Uterus (tissue), 2 donors: ENCODE data around the gene CAMTA1.

Experiments
- CTCF ChIP-seq, 4 experiments: fragments of 200-600 bp in 2 of 4; fragments of 450-650 bp in 2 of 4; sonication (generic) in 2 of 4; IDR thresholded peaks; one replicate each; pipeline ENCODE4 v1.5.1; 2016 to 2019; ENCODE audit warnings: antibody characterized with exemption in 4 of 4, mild to moderate bottlenecking in 2 of 4, moderate library complexity in 1 of 4
- POLR2A ChIP-seq, 2 donors: fragments of 450-650 bp; IDR thresholded peaks; one replicate each; pipeline ENCODE4 v1.6.1; 2016; ENCODE audit warnings: antibody characterized with exemption in 2 of 2, mild to moderate bottlenecking in 1 of 2, moderate library complexity in 1 of 2

- TF ChIP-seq POLR2A (IDR thresholded peaks at IDR 0.05) (no peak), CTCF (IDR thresholded peaks at IDR 0.05) (no peak)
Measured at GRCh38 chr1:7469255-7469938, 684.1 kb downstream of the CAMTA1 start.
